WERI-Rb-1 (cell line): ENCODE results near the gene CDA.

ENCODE experiments used
- DNase-seq: peaks from one replicate; pipeline ENCODE4 v3.0.0-alpha.2; 2020
- H3K27ac ChIP-seq: fragments of 250-450 bp; sonication (Bioruptor Pico); 2 replicates; pipeline ENCODE4 v1.5.1; 2020; ENCODE audit warnings: mild to moderate bottlenecking, moderate library complexity
- H3K27me3 ChIP-seq: fragments of 250-450 bp; sonication (Bioruptor Pico); 2 replicates; pipeline ENCODE4 v1.5.1; 2021; ENCODE audit warnings: mild to moderate bottlenecking, low read depth, moderate library complexity; ENCODE audit not compliant: insufficient read depth, severe bottlenecking
- H3K36me3 ChIP-seq: fragments of 250-450 bp; sonication (Bioruptor Pico); 2 replicates; pipeline ENCODE4 v1.5.1; 2020; ENCODE audit warnings: mild to moderate bottlenecking, moderate library complexity
- H3K4me3 ChIP-seq: 2 replicates; pipeline ENCODE4 v1.5.1; 2011; ENCODE audit warnings: low read depth, mild to moderate bottlenecking, control low read depth, low read length
- H3K9me3 ChIP-seq: fragments of 250-450 bp; sonication (Bioruptor Pico); 2 replicates; pipeline ENCODE4 v1.5.1; 2021; ENCODE audit warnings: mild to moderate bottlenecking, moderate library complexity; ENCODE audit not compliant: severe bottlenecking
- CTCF ChIP-seq: IDR thresholded peaks from 2 replicates; pipeline ENCODE4 v1.5.1; 2011; ENCODE audit warnings: low read depth, mild to moderate bottlenecking, control low read depth, inconsistent platforms, low read length

The CDA gene

GRCh38 chr1:20648438-20648837 is 59.5 kb downstream of the CDA start:
- H3K27ac ChIP-seq = no peak overlapping the region
- peaks cover 50% of the 10 kb centered on the region for H3K36me3 ChIP-seq
- DNase-seq = no peak
- H3K4me3 ChIP-seq = no peak overlapping the region
- TF ChIP-seq CTCF = no peak
- H3K9me3 ChIP-seq = no peaks in the 10 kb centered on the region
- no peaks in the 10 kb centered on the region for H3K27me3 ChIP-seq

- Histone ChIP-seq H3K27ac (no peak overlapping the region), H3K36me3 (peaks cover 55% of the 10 kb centered on the region), H3K4me3 (no peak overlapping the region), H3K27me3 (no peaks in the 10 kb centered on the region), H3K9me3 (no peaks in the 10 kb centered on the region)
- DNase-seq = no peak
- TF ChIP-seq CTCF = no peak
Observed at GRCh38 chr1:20648946-20649345, 60.0 kb downstream of the CDA start.

GRCh38 chr1:20652300-20652699 is 63.4 kb downstream of the CDA start:
- Histone ChIP-seq H3K9me3 (no peaks in the 10 kb centered on the region), H3K36me3 (peaks cover 87% of the 10 kb centered on the region), H3K27me3 (no peaks in the 10 kb centered on the region), H3K4me3 (no peak overlapping the region), H3K27ac (no peak overlapping the region)
- TF ChIP-seq CTCF = no peak
- no peak for DNase-seq

- no peak overlapping the region for H3K4me3 ChIP-seq
- H3K9me3 ChIP-seq = no peaks in the 10 kb centered on the region
- H3K27me3 ChIP-seq = no peaks in the 10 kb centered on the region
- no peak overlapping the region for H3K27ac ChIP-seq
- DNase-seq = no peak
- peaks cover 86% of the 10 kb centered on the region for H3K36me3 ChIP-seq
- TF ChIP-seq CTCF = peak; percentile 38; the same call in 1 of the 2 replicates
Observed at GRCh38 chr1:20654104-20654690, 65.3 kb downstream of the CDA start.

GRCh38 chr1:20657024-20657423 is 68.1 kb downstream of the CDA start:
- DNase-seq = no peak
- Histone ChIP-seq H3K36me3 (peaks cover 75% of the 10 kb centered on the region), H3K27me3 (no peaks in the 10 kb centered on the region), H3K27ac (no peak overlapping the region), H3K9me3 (no peaks in the 10 kb centered on the region), H3K4me3 (no peak overlapping the region)
- no peak for TF ChIP-seq CTCF
